ELF-1 (cell line): ENCODE results near the gene C21orf91.

Experiments
- DNase-seq: peaks from one replicate; pipeline ENCODE4 v3.0.0-alpha.2; 2016; ENCODE audit warnings: low read depth, low spot score

C21orf91 gene

GRCh38 chr21:17798796-17799195 is 20.4 kb downstream of the C21orf91 start:
- DNase-seq: no peak

GRCh38 chr21:17797967-17798366 is 21.2 kb downstream of the C21orf91 start:
- DNase-seq: no peak

- DNase-seq: no peak
Measured at GRCh38 chr21:17796503-17796902, 22.7 kb downstream of the C21orf91 start.

- DNase-seq: no peak
Measured at GRCh38 chr21:17796037-17796403, 23.1 kb downstream of the C21orf91 start.

- no peak for DNase-seq
Measured at GRCh38 chr21:17795146-17796036, 23.8 kb downstream of the C21orf91 start.

DNA sequence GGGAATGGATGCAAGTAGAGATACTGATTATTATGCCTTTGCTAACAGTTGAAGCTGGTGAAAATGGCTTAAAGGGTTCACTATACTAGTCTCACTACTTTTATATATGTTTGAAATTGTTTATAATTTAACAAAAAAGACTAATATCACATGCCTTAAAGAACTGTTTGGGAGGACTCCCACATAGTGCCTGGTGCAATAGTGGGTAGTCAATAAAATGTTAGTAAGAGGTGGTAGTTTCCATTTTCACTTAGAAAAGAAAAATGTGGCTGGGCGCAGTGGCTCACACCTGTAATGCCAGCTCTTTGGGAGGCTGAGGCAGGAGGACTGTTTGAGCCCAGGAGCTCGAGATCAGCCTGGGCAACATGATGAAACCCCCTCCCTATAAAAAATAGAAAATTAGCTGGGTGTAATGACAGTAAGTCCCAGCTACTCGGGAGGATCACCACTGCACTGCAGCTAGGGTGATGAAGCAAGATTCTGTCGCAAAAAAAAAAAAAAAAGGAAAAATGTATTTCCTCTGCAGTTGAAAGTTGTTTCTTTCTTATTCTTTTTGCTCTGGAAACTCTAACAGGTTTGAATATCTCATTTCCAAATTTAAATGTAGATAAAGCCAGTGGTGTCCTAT is 24.5 kb downstream of the C21orf91 start:
- no peak for DNase-seq

GRCh38 chr21:17793246-17794123 is 25.7 kb downstream of the C21orf91 start:
- no peak for DNase-seq

DNA sequence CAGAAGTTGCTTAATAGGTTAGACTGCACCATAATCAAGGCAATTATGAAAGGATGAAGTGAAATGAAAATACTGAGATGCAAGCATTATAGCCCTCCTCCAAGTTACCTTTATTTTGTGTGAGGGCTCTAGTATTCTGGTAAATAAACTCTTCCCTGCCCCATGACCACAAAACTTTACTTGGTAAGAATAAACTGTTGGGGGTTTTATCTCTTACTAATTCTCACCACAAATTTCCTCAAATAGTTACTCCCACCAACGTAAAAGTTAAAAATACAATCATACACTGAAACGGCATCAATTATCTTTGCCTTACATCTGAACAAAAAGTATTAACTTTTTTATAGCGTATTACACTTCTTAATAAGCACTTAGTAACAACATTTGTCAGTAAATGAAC is 29.5 kb downstream of the C21orf91 start:
- DNase-seq: no peak

DNA sequence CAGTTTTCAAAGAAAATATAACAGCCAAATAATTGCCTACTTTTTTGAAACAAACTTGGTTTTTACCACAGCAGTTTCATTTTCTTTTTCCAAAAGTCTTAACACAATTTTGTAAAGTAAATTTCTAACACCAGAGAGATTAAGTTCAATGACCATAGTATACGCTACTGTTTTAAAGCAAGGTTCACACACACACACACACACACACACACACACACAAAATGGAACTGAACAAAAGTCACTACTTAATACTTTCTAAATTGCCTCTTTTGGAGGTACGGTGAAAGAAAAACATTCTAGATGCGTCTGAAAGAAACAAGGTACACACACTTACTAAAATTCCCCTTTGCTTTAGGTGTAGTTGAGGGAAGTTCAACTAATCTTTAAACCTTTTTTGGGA is 30.1 kb downstream of the C21orf91 start:
- DNase-seq: no peak

DNA sequence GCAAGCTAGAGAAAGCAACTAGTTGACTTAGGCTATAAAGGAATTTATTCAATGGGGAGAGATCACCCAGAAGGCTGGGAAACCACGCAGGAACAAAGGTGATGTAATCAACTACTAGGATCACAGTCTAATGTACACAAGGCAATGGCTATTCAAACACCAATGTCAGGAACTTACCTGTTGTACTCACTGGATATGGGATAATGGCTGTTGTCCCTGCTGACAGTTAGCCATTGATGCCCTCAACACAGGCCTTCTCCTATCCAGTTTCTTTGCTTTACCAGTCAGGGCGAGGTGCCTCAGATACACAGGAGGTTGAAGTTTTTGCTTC is 32.3 kb downstream of the C21orf91 start:
- DNase-seq: no peak

- DNase-seq: no peak
Measured at GRCh38 chr21:17786071-17786850, 32.9 kb downstream of the C21orf91 start.

- DNase-seq: no peak
Measured at GRCh38 chr21:17785403-17785788, 33.8 kb downstream of the C21orf91 start.

- DNase-seq: no peak
Measured at GRCh38 chr21:17784604-17785402, 34.4 kb downstream of the C21orf91 start.

- DNase-seq: no peak
Measured at GRCh38 chr21:17784180-17784598, 35.0 kb downstream of the C21orf91 start.

DNA sequence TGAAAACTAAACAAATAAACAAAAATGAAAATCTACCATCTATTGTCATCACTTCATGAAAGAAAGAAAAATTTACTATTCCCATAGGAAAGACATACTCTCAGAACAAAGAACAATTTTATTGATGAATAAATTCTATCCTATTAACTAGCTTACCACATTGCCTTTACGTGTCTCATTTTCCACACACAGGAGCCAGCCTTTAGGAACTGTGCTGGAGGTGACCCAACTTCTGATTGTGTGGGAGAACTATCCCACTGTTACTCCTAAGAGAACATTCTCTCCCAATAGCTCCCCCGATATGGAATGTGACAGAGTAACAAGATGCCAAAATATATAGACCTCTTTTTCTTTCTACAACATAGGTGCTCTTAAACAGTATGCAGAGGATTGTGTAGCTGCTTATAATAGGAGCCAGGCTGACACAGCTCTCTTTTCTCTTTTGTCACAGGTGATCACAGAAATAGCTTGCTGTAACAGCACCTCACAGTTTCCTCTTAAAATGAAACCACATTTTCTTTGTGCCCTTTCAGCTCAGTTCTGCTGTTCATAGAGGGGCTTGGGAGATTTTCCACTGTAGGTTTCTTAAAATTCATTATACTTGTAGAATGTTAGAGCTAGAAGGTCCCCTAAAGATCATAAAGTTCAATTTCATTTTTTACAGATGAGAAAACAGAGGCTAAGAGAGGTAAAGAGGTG is 35.5 kb downstream of the C21orf91 start:
- DNase-seq: no peak

GRCh38 chr21:17783003-17783402 is 36.2 kb downstream of the C21orf91 start:
- DNase-seq: no peak

DNA sequence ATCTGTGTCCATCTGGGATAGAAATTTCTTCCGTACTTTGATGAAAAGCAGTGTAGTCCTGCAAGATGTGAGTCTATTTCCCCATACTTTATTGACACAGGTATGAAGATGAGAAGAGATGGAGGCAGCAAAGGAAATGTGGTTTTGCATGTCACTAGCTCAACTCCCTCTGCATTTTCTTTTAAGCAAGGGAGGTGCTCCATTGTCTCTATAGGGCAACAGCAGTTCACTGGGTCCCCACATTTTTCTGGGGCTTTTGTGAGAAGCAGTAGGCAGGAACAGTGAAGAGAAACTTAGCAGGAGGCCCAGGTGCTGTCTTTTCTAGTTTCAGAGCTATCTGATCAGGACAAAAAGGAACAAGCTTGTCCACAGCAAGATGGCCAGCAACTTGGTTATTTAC is 37.1 kb downstream of the C21orf91 start:
- no peak for DNase-seq

DNA sequence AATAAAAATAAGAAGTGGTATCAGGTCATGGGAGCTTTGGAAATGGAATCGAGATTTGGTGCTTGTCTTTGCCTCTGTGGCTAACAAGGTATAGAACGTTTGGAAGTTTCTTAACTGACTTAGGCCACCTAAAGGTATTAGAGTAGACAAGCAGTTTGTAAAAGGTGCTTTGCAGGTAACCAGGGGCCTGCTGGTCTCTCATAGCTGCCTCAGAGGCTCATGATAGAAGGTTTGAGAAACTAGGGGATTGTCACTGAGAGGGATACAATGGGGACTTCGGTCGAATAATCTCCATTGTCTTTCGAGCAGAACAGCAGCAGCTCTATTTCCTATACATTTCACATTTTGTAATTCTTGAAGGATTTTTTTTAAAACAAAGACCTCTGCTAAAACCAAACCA is 37.6 kb downstream of the C21orf91 start:
- no peak for DNase-seq

DNA sequence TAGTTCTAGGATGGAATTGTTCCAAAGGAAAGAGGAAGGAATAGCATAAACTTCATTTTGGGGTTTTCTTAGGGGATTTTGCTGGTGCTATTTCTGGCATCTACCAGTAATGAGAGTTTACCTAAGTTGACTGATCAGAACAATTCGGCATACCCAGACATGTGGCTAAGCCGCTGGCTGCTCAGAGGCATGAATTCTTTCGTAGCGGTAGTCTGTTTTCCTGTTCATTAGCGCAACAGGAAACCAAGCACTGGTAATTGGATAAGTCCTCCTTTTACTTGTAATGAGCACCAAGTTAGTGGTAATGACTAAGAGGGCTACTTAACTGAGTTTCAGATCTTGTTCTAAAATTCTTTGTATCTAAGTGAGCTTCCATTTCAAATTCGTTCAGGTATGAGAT is 38.6 kb downstream of the C21orf91 start:
- DNase-seq: no peak

GRCh38 chr21:17779980-17780379 is 39.2 kb downstream of the C21orf91 start:
- no peak for DNase-seq
